Measurements from ENCODE around the gene SLC8A1. TPM values are rescaled to one million over a fixed set of nuclear protein-coding genes. Genes with fewer than 3 reads are reported as not detected.
A peak's percentile ranks its signal among the peaks of the same experiment; 100 is the strongest.

Gene SLC8A1
- total RNA-seq, 1 experiment from 2014 or later = 1.6 TPM

GRCh38 chr2:40404517-40404916, 47.4 kb downstream of the SLC8A1 start:
- ChIA-PET POLR2A (interaction anchor here (0.5 to 1.7 kb wide), 5 partner anchors 14 to 89 kb away, joined by 3 to 5 read pairs (median 3); partner anchors contain the start of gene SLC8A1), CTCF (interaction anchor here (0.6 to 1.3 kb wide), 3 partner anchors 20 to 492 kb away, joined by 3 to 4 read pairs (median 4); no protein-coding TSS in a partner anchor)
- no peak overlapping the region for H3K4me3 Mint-ChIP-seq (ENCODE audit: unreplicated experiment)
- peaks cover 24% of the 10 kb centered on the region for H3K4me1 Mint-ChIP-seq (ENCODE audit: insufficient read depth, unreplicated experiment)
- H3K27ac Mint-ChIP-seq (ENCODE audit: low read depth, unreplicated experiment) = no peak overlapping the region
- no peaks in the 10 kb centered on the region for H3K36me3 Mint-ChIP-seq (ENCODE audit: insufficient read depth, unreplicated experiment)
- no peaks in the 10 kb centered on the region for H3K9me3 Mint-ChIP-seq (ENCODE audit: unreplicated experiment)
- TF ChIP-seq, protein P1, sequence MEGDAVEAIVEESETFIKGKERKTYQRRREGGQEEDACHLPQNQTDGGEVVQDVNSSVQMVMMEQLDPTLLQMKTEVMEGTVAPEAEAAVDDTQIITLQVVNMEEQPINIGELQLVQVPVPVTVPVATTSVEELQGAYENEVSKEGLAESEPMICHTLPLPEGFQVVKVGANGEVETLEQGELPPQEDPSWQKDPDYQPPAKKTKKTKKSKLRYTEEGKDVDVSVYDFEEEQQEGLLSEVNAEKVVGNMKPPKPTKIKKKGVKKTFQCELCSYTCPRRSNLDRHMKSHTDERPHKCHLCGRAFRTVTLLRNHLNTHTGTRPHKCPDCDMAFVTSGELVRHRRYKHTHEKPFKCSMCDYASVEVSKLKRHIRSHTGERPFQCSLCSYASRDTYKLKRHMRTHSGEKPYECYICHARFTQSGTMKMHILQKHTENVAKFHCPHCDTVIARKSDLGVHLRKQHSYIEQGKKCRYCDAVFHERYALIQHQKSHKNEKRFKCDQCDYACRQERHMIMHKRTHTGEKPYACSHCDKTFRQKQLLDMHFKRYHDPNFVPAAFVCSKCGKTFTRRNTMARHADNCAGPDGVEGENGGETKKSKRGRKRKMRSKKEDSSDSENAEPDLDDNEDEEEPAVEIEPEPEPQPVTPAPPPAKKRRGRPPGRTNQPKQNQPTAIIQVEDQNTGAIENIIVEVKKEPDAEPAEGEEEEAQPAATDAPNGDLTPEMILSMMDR (IDR thresholded peaks at IDR 0.05; ENCODE audit: unreplicated experiment) = no peak
- intact Hi-C loops (cut with micrococcal nuclease) = loop anchor here (5.0 kb wide), 1 partner anchor 33 kb away; no protein-coding TSS in a partner anchor
- BruUV-seq (replicated peaks) = no TSS peak
- no peaks in the 10 kb centered on the region for H3K27me3 Mint-ChIP-seq (ENCODE audit: insufficient read depth, unreplicated experiment)
- DNase-seq (ENCODE audit: unreplicated experiment) = no peak

DNA sequence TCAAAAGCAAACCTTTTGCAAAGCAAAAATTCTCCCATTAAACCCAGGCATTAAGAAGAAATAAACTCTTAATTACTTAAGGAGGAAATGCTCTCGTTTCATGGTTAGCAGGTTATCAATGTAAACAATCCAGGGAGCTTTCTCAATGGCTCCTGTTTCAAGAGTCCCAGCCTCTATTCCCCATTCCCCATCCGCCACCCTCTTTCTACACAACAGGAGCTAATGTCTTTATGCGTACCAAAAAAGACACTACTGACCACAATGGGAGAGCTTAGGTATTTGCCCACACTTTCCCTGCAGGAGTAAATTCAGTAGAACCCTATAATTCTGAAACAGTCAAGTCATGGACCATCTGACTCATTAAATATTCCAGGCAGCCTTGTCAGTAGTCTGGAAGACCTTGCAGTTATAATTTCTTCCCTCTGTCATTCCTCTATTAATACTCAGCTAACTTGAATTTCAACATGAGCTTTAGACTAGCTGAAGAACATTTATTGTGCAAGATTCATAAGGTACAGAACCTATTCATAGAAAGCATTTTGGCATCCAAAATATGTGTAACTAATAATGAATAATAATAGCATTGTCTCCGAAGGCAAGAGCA, 48.6 kb downstream of the SLC8A1 start:
- ChIA-PET CTCF (interaction anchor here (0.7 to 1.3 kb wide), 4 partner anchors 45 to 491 kb away, joined by 3 to 5 read pairs (median 4); no protein-coding TSS in a partner anchor), POLR2A (interaction anchor here (0.6 to 1.7 kb wide), 6 partner anchors 7 to 665 kb away, joined by 3 to 6 read pairs (median 3); no protein-coding TSS in a partner anchor)
- Mint-ChIP-seq H3K27me3 (ENCODE audit: insufficient read depth, unreplicated experiment) (no peaks in the 10 kb centered on the region), H3K36me3 (ENCODE audit: insufficient read depth, unreplicated experiment) (no peaks in the 10 kb centered on the region), H3K4me1 (ENCODE audit: insufficient read depth, unreplicated experiment) (peaks cover 24% of the 10 kb centered on the region), H3K9me3 (ENCODE audit: unreplicated experiment) (no peaks in the 10 kb centered on the region), H3K4me3 (ENCODE audit: unreplicated experiment) (no peak overlapping the region), H3K27ac (ENCODE audit: low read depth, unreplicated experiment) (peak overlapping the region; percentile 25)
- intact Hi-C loops (cut with micrococcal nuclease) = loop anchor here (5.0 kb wide), 1 partner anchor 34 kb away; no protein-coding TSS in a partner anchor
- TF ChIP-seq, protein P1 (IDR thresholded peaks at IDR 0.05; ENCODE audit: unreplicated experiment) = no peak
- DNase-seq (ENCODE audit: unreplicated experiment) = peak; percentile 62
- BruUV-seq (replicated peaks) = no TSS peak

DNA sequence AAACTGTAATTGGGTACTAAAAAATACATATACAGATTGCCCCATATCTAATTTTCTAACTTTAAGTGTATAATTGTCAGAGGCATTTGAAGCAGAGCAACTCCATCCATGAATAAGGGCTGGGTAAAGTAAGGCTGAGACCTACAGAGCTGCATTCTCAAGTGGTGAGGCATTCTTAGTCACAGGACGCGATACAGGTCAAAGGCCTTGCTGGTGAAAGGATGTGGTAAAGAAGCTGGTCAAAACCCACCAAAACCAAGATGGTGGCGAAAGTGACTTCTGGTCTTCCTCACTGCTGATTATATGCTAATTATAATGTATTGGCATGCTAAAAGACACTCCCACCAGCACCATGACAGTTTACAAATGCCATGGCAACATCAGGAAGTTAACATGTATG, 50.0 kb downstream of the SLC8A1 start:
- ChIA-PET CTCF (no interaction called here), POLR2A (interaction anchor here (0.7 kb wide), 1 partner anchor 497 kb away, joined by 3 read pairs; no protein-coding TSS in a partner anchor)
- Mint-ChIP-seq H3K36me3 (ENCODE audit: insufficient read depth, unreplicated experiment) (no peaks in the 10 kb centered on the region), H3K4me1 (ENCODE audit: insufficient read depth, unreplicated experiment) (peaks cover 24% of the 10 kb centered on the region), H3K27ac (ENCODE audit: low read depth, unreplicated experiment) (no peak overlapping the region), H3K27me3 (ENCODE audit: insufficient read depth, unreplicated experiment) (no peaks in the 10 kb centered on the region), H3K9me3 (ENCODE audit: unreplicated experiment) (no peaks in the 10 kb centered on the region), H3K4me3 (ENCODE audit: unreplicated experiment) (no peak overlapping the region)
- peak; percentile 70 for DNase-seq (ENCODE audit: unreplicated experiment)
- no TSS peak for BruUV-seq (replicated peaks)
- intact Hi-C loops (cut with micrococcal nuclease) = loop anchor here (5.0 kb wide), 1 partner anchor 35 kb away; no protein-coding TSS in a partner anchor
- TF ChIP-seq, protein P1 (IDR thresholded peaks at IDR 0.05; ENCODE audit: unreplicated experiment) = no peak

DNA sequence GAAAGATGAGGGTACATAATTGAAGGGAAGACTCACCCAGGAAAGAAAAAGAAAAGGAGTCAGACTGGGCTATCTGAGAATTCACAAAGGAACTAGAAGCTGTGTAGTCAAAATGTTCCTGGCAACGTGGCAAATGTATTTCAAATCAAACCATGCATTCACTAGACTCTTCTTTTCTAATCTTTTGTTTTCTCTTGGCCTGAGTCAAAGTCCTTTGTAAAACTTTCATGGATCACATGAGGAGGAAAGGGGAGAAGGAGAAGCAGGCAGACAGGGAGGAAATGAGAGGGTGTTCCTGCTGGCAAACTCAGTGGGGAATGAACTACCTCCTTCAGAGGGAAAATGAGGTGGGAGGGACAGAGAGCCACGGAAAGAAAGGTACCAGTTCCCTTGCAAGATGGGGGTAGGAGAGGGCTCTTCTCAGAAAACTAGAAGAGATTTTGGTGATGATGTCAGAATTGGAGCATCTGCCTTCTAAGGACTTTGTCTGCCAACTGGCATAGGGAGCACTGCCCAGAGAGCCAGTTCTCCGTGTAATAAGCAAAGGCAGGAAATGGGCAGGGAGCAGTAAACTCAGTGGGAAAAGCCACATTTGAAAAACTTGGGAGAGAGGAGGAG, 51.4 kb downstream of the SLC8A1 start:
- intact Hi-C loops (cut with micrococcal nuclease) = loop anchor here (5.0 kb wide), 1 partner anchor 37 kb away; no protein-coding TSS in a partner anchor
- TF ChIP-seq, protein P1 (IDR thresholded peaks at IDR 0.05; ENCODE audit: unreplicated experiment) = no peak
- H3K36me3 Mint-ChIP-seq (ENCODE audit: insufficient read depth, unreplicated experiment) = no peaks in the 10 kb centered on the region
- no peak overlapping the region for H3K27ac Mint-ChIP-seq (ENCODE audit: low read depth, unreplicated experiment)
- CTCF ChIA-PET = no interaction called here
- H3K27me3 Mint-ChIP-seq (ENCODE audit: insufficient read depth, unreplicated experiment) = no peaks in the 10 kb centered on the region
- no peak for DNase-seq (ENCODE audit: unreplicated experiment)
- no peaks in the 10 kb centered on the region for H3K9me3 Mint-ChIP-seq (ENCODE audit: unreplicated experiment)
- no peak overlapping the region for H3K4me3 Mint-ChIP-seq (ENCODE audit: unreplicated experiment)
- peaks cover 26% of the 10 kb centered on the region for H3K4me1 Mint-ChIP-seq (ENCODE audit: insufficient read depth, unreplicated experiment)
- BruUV-seq (replicated peaks) = no TSS peak
- POLR2A ChIA-PET = no interaction called here
